DND-41 (cell line): ENCODE data around the gene KIF5A.

ENCODE experiments used
- CTCF ChIP-seq: IDR thresholded peaks from 2 replicates; pipeline ENCODE4 v1.5.1; 2012; ENCODE audit warnings: borderline replicate concordance, low read length, moderate library complexity, mild to moderate bottlenecking; ENCODE audit not compliant: poor library complexity, severe bottlenecking; ENCODE audit errors: extremely low read depth
- EZH2 ChIP-seq: IDR thresholded peaks from 3 replicates; pipeline ENCODE4 v1.6.1; 2012; ENCODE audit warnings: borderline replicate concordance, low read depth, mild to moderate bottlenecking, moderate library complexity, low read length, inconsistent platforms; ENCODE audit not compliant: severe bottlenecking

GRCh38 chr12:57571926-57572762, 22.3 kb downstream of the KIF5A start:
- TF ChIP-seq CTCF = no peak
- TF ChIP-seq EZH2 = no peak
